Activated naive CD4-positive, alpha-beta T cell treated with anti-CD3 and anti-CD28 coated beads, Interleukin-2, amount 50 U/mL, for 72 hours (primary cell): ENCODE measurements around the gene TNPO1. TPM values are rescaled to one million over a fixed set of nuclear protein-coding genes. Genes with fewer than 3 reads are reported as not detected.

Source experiments
- total RNA-seq, 2 donors: library from RNA; stranded (reverse); gene quantifications; one replicate each; pipeline ENCODE4 v1.2.3, GENCODE V29; 2022

TNPO1 gene
- total RNA-seq, 2 donors from 2014 or later = 87.4 to 93.0 TPM

Other genes starting within 250 kb of the TNPO1 start
- 1 to 10 TPM in 1 of 2 donors, under 1 TPM in 1; 0.39 to 1.5 TPM for gene FCHO2, start 139.4 kb downstream of the TNPO1 start, total RNA-seq